HG03469 (cell line): Measurements from ENCODE around the gene NF1.
"Not testable (repeated sequence)": the region's sequence is repeated elsewhere in the genome, so short reads cannot be mapped to it uniquely, and the experiment has no call there.

Experiments used
- ATAC-seq: cut with Tn5 transposase; IDR thresholded peaks from one replicate; pipeline ENCODE4 v1.9.1; 2021; ENCODE audit warnings: mild to moderate bottlenecking, moderate library complexity, moderate number of reproducible peaks; ENCODE audit not compliant: unreplicated experiment

NF1 gene

GRCh38 chr17:31176143-31176542, 81.4 kb downstream of the NF1 start:
- not testable (repeated sequence) for ATAC-seq

GRCh38 chr17:31178951-31179350, 84.2 kb downstream of the NF1 start:
- ATAC-seq: not testable (repeated sequence)

GRCh38 chr17:31195305-31195704, 100.5 kb downstream of the NF1 start:
- ATAC-seq: no peak

GRCh38 chr17:31198026-31198425, 103.2 kb downstream of the NF1 start:
- ATAC-seq: no peak

GRCh38 chr17:31198666-31199065, 103.9 kb downstream of the NF1 start:
- not testable (repeated sequence) for ATAC-seq

- ATAC-seq: no peak
These were observed 105.5 kb downstream of the NF1 start for GRCh38 chr17:31200287-31200686.

- ATAC-seq: no peak
These were observed 108.2 kb downstream of the NF1 start for GRCh38 chr17:31202968-31203367.

GRCh38 chr17:31211352-31212012, 116.7 kb downstream of the NF1 start:
- ATAC-seq: no peak

GRCh38 chr17:31216031-31216751, 121.4 kb downstream of the NF1 start:
- ATAC-seq: no peak

- ATAC-seq: no peak
These were observed 129.6 kb downstream of the NF1 start for GRCh38 chr17:31224366-31224765.

GRCh38 chr17:31225831-31226230, 131.1 kb downstream of the NF1 start:
- no peak for ATAC-seq

- ATAC-seq: no peak
These were observed 131.6 kb downstream of the NF1 start for GRCh38 chr17:31226373-31226772.

- ATAC-seq: no peak
These were observed 132.2 kb downstream of the NF1 start for GRCh38 chr17:31226950-31227349.

GRCh38 chr17:31231852-31232251, 137.1 kb downstream of the NF1 start:
- ATAC-seq: no peak

GRCh38 chr17:31235110-31235509, 140.3 kb downstream of the NF1 start:
- ATAC-seq: no peak

GRCh38 chr17:31236137-31236536, 141.4 kb downstream of the NF1 start:
- no peak for ATAC-seq

GRCh38 chr17:31236712-31237111, 141.9 kb downstream of the NF1 start:
- ATAC-seq: no peak

- ATAC-seq: no peak
These were observed 146.3 kb downstream of the NF1 start for GRCh38 chr17:31241116-31241515.

GRCh38 chr17:31248986-31249834, 154.4 kb downstream of the NF1 start:
- ATAC-seq: no peak

GRCh38 chr17:31249835-31250141, 155.0 kb downstream of the NF1 start:
- no peak for ATAC-seq

GRCh38 chr17:31250229-31250628, 155.5 kb downstream of the NF1 start:
- no peak for ATAC-seq
